Measurements from ENCODE around the gene PLD1. TPM values are rescaled to one million over a fixed set of nuclear protein-coding genes. Genes with fewer than 3 reads are reported as not detected.

The PLD1 gene
- total and polyA plus RNA-seq, 2 of the 8 experiments (the other 6 are each of a cell fraction or from before 2014, with no cell fraction given): 1.2 to 2.6 TPM

DNA sequence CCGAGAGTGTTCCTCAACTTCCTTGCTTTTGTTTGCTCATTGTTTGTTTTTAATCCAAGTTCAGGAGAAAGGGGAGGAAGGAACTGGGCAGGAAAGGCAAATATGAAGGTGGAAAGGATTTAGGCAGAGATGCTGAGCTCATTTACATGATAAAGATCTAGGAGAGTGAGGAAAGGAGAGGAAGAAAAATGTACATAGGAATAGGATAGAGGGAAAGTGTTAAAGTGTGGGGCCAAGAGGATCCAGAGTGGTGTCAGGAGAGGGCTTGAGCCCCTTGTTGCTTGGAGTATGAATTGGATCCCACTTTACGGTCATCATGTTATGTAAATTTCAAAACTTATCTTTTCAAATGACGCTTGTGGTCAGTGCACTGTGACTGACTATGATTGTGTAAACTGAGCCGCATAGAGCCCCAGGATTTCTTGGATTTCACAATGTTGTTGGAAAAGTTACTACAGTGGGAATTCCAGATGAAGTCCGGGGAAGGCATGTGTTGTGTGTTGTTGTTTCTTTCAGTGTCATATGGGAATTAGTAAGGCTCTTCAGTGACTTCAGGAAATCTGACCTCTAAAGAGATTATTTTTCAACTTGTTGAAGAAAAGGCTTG, 15.0 kb upstream of the PLD1 start:
- CTCF ChIA-PET (ENCODE audit: partially characterized antibody): interaction anchor here (0.6 to 1.7 kb wide), 6 partner anchors 9 to 805 kb away, joined by 3 to 6 read pairs (median 3); no protein-coding TSS in a partner anchor
- H3K56ac ChIP-seq (replicated peaks; ENCODE audit: insufficient read length, low read depth, low read length): no peak overlapping the region
- no peak overlapping the region for H2BK120ac ChIP-seq (replicated peaks; ENCODE audit: low read depth, low read length)
- DNase-seq (ENCODE audit: low read depth in 1 of 2, low spot score in 2 of 2) (no peak), FAIRE-seq (no peak)
- H2AK5ac ChIP-seq (ENCODE audit: low read depth, low read length): no peak overlapping the region
- no peaks in the 10 kb centered on the region for H3K79me1 ChIP-seq (ENCODE audit: low read depth, low read length)
- POLR2A ChIA-PET (ENCODE audit: partially characterized antibody): no interaction called here
- H4K91ac ChIP-seq (replicated peaks; ENCODE audit: insufficient read length, low read length): no peak overlapping the region
- no peak overlapping the region for H3K4ac ChIP-seq (replicated peaks; ENCODE audit: insufficient read length, low read depth, low read length)
- no peak overlapping the region for H3K4me2 ChIP-seq (ENCODE audit: insufficient read depth in 1 of 2, low read depth in 2 of 2, low read length in 2 of 2)
- H4K20me1 ChIP-seq (replicated peaks in 1 of 2; ENCODE audit: control insufficient read depth in 1 of 2, insufficient read depth in 2 of 2, low read length in 2 of 2): no peaks in the 10 kb centered on the region
- 78% methylated on average over 5 of the region's 5 CpGs; no CpG with 5 or more reads in 1 of the 2 experiments for WGBS, 2 experiments (ENCODE audit: extremely low coverage in 1 of 2, insufficient coverage in 1 of 2, insufficient read length in 1 of 2, insufficient replicate concordance in 2 of 2, low coverage in 1 of 2, low lambda C conversion rate in 2 of 2, missing lambda C conversion rate in 1 of 2)
- H4K8ac ChIP-seq (ENCODE audit: extremely low read depth, insufficient read depth, low read length): no peak overlapping the region
- H2BK15ac ChIP-seq (ENCODE audit: low read length): no peak overlapping the region
- H3K36me3 ChIP-seq (ENCODE audit: control insufficient read depth in 2 of 4, insufficient read depth in 4 of 4, low read length in 3 of 4): no peaks in the 10 kb centered on the region
- H3K9ac ChIP-seq (replicated peaks in 1 of 4; ENCODE audit: extremely low read depth in 1 of 4, low read depth in 3 of 4, low read length in 3 of 4): no peak overlapping the region
- H3K4me3 ChIP-seq (ENCODE audit: extremely low read depth in 1 of 4, insufficient read depth in 2 of 4, low read depth in 3 of 4, low read length in 4 of 4): no peak overlapping the region
- peaks cover 2 to 8% (median 4%) of the 10 kb centered on the region in 4 experiments; a peak in 5 of 7 replicates for H3K4me1 ChIP-seq (replicated peaks in 1 of 4; ENCODE audit: control insufficient read depth in 3 of 4, insufficient read depth in 4 of 4, low read length in 3 of 4)
- no peak overlapping the region for H4K5ac ChIP-seq (ENCODE audit: insufficient read length, low read depth, low read length)
- 0 out of 2 replicates have a peak overlapping the region, but pooled peaks have one; percentile 1 for H2BK12ac ChIP-seq (ENCODE audit: low read depth, low read length)
- no peaks in the 10 kb centered on the region for H3K79me2 ChIP-seq (ENCODE audit: control insufficient read depth in 1 of 2, insufficient read depth in 2 of 2, low read length in 2 of 2)
- no peaks in the 10 kb centered on the region for H3K23me2 ChIP-seq (ENCODE audit: low read depth, low read length)
- TF ChIP-seq POLR2AphosphoS5 (IDR thresholded peaks at IDR 0.05; ENCODE audit: low read depth, low read length) (no peak), CEBPB (IDR thresholded peaks at IDR 0.05; ENCODE audit: low read depth, low read length) (peak; percentile 6; the same call in 1 of the 2 replicates), YY1 (IDR thresholded peaks at IDR 0.05; ENCODE audit: low read depth, low read length) (no peak)
- no peak overlapping the region for H3K14ac ChIP-seq (ENCODE audit: insufficient read length)
- no peaks in the 10 kb centered on the region for H3K27me3 ChIP-seq (replicated peaks in 1 of 4; ENCODE audit: control insufficient read depth in 3 of 4, extremely low read depth in 1 of 4, insufficient read depth in 3 of 4, low read length in 3 of 4)
- H3K27ac ChIP-seq (ENCODE audit: low read depth, low read length): no peak overlapping the region
- no peaks in the 10 kb centered on the region for H3K9me3 ChIP-seq (ENCODE audit: insufficient read depth in 2 of 2, low read depth in 1 of 2, low read length in 1 of 2)
- no peak overlapping the region for H3K18ac ChIP-seq (ENCODE audit: extremely low read depth, low read length)
- no peak overlapping the region for H2BK5ac ChIP-seq (ENCODE audit: low read depth, low read length)
- no peak overlapping the region for H3K23ac ChIP-seq (ENCODE audit: insufficient read length)
- no peak overlapping the region; the same call in 1 of the 2 replicates for H2AFZ ChIP-seq (ENCODE audit: low read length)
- no peak overlapping the region for H2BK20ac ChIP-seq (ENCODE audit: low read length)

Data from H1 (cell line).